ENCODE data around the gene KNDC1.

DNA sequence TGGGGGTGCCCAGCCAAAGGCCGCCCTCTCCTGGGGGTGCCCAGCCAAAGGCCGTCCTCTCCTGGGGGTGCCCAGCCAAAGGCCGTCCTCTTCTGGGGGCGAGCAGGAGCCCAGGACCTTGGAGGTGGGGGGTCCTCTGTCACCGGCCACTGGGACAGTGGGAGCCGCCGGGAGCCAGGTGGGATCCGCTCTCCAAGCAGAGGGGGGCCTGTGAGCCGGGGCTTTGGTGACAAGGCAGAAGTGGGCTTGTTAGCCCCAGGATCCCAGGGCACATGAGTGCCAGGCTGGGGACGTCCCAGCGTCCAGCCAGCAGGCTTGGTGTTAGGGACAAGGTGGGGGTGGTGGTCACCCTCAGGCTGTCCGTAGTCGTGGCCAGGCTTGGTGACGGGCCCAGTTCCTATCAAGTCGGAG lies 40.6 kb downstream of the KNDC1 start:
- TF ChIP-seq, protein P1, sequence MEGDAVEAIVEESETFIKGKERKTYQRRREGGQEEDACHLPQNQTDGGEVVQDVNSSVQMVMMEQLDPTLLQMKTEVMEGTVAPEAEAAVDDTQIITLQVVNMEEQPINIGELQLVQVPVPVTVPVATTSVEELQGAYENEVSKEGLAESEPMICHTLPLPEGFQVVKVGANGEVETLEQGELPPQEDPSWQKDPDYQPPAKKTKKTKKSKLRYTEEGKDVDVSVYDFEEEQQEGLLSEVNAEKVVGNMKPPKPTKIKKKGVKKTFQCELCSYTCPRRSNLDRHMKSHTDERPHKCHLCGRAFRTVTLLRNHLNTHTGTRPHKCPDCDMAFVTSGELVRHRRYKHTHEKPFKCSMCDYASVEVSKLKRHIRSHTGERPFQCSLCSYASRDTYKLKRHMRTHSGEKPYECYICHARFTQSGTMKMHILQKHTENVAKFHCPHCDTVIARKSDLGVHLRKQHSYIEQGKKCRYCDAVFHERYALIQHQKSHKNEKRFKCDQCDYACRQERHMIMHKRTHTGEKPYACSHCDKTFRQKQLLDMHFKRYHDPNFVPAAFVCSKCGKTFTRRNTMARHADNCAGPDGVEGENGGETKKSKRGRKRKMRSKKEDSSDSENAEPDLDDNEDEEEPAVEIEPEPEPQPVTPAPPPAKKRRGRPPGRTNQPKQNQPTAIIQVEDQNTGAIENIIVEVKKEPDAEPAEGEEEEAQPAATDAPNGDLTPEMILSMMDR (IDR thresholded peaks at IDR 0.05; ENCODE audit: low read depth, low read length): no peak
- TF ChIP-seq EZH2phosphoT487 (IDR thresholded peaks at IDR 0.05; ENCODE audit: low read depth): no peak
